Measurements from ENCODE around the gene MVB12B. TPM values are rescaled to one million over a fixed set of nuclear protein-coding genes. Genes with fewer than 3 reads are reported as not detected.
"Not testable (repeated sequence)": the region's sequence is repeated elsewhere in the genome, so short reads cannot be mapped to it uniquely, and the experiment has no call there.

Gene MVB12B
- total RNA-seq, 1 experiment from 2014 or later, result 5.5 TPM

DNA sequence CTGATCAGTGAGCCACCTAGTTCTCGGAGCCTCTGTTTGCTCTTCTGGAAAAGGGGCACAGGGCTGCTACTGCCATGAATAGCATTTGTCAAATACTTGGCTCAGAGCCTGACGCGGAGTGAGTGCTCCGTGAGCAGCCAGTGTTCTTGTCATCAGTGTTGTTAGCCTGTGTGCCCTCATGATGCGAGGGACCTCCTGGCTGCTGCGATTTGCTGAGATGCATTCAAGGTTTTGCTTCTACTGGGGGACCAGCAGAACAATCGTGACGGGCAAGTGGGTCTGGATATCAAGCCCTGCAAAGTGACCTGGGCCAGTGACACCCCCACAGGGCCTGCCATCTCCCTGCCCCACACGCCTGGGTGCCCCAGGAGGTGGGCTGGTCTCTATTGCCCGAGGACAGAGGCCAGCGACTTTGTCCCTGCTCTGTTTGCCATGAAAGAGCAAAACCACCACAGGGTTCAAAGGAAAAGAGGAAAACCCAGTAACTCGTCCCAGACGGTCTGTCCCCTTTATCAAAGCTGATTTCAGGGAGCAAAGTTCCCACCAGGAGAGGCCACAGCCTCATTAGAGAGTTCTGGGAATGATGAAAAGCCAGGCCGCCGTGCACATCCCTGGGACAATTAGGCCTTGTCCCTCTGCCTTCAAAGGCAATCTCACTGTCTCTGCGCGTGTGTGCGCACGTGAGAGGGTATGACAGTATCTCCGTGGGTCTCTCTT lies 200.6 kb downstream of the MVB12B start:
- no peak for DNase-seq (ENCODE audit: extremely low read depth, low read depth)

GRCh38 chr9:126528111-126528510 lies 201.5 kb downstream of the MVB12B start:
- no peak for DNase-seq (ENCODE audit: extremely low read depth, low read depth)

DNA sequence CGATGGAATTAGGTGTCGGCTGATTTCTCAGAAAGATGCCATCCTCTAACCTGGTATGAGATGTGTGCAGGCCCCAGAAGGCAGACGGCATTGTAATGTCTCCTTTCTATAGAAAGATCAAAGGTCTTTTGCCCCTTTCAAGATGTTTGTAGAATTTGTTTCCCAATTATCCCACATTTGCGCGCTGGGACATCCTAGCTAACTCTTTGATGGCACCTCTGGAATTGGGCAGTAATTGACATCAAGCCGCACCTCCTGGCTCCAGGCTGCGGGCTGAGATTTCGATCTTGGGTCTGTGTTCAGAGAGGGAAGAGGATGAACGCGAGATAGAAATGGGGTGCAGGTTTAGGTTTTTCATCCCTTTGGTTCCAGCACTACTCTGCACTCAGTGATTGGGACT lies 202.3 kb downstream of the MVB12B start:
- DNase-seq (ENCODE audit: extremely low read depth, low read depth), result no peak

DNA sequence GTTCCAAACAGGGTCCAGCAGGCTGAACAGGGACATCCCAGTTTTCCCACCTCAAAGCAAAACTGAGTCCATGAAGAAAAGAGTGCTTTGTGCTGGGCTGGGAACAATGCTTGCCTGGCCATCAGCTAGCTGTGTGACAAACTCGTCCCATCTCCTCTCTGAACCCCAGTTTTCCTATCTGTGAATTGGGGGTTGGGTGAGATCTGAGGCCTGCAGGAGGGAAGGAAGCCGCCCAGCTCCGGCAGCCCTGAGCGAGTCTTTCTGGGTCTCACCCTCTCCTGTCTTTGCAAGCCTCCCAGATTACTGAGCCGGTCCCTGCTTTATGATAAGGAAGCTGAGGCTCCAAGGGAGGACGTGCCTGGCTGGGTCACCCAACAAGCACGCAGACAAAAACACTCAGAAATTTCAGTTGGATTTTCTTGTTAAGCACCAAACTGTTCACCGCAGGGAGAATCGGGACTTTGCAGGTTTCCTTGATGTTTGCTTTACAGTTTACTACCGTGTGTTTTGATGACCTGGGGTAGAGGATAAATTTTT lies 204.5 kb downstream of the MVB12B start:
- no peak for DNase-seq (ENCODE audit: extremely low read depth, low read depth)

GRCh38 chr9:126531591-126531990 lies 205.0 kb downstream of the MVB12B start:
- no peak for DNase-seq (ENCODE audit: extremely low read depth, low read depth)

- DNase-seq (ENCODE audit: extremely low read depth, low read depth), result no peak
Observed at GRCh38 chr9:126532019-126532462, 205.4 kb downstream of the MVB12B start.

DNA sequence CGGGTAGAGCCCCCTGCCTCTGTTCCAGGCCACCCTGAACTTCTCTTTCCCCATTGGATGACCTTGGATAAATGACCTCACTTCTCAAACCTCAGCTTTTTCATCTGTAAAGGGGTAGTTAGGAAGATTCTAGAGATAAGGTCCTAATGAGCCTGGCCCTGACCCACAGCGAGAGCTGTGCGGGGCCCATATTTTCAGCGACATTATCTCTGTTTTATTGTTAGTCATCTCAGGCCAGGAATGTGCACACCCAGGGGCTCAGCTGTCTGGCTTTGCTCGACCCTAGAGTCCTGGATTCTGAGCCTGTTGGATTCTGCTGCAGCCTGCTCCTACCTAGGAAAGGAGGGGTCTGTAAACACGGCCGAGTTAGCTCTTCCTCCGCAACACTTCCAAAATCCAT lies 205.9 kb downstream of the MVB12B start:
- no peak for DNase-seq (ENCODE audit: extremely low read depth, low read depth)

GRCh38 chr9:126532951-126533925 lies 206.6 kb downstream of the MVB12B start:
- no peak for DNase-seq (ENCODE audit: extremely low read depth, low read depth)

GRCh38 chr9:126533926-126534310 lies 207.3 kb downstream of the MVB12B start:
- no peak for DNase-seq (ENCODE audit: extremely low read depth, low read depth)

DNA sequence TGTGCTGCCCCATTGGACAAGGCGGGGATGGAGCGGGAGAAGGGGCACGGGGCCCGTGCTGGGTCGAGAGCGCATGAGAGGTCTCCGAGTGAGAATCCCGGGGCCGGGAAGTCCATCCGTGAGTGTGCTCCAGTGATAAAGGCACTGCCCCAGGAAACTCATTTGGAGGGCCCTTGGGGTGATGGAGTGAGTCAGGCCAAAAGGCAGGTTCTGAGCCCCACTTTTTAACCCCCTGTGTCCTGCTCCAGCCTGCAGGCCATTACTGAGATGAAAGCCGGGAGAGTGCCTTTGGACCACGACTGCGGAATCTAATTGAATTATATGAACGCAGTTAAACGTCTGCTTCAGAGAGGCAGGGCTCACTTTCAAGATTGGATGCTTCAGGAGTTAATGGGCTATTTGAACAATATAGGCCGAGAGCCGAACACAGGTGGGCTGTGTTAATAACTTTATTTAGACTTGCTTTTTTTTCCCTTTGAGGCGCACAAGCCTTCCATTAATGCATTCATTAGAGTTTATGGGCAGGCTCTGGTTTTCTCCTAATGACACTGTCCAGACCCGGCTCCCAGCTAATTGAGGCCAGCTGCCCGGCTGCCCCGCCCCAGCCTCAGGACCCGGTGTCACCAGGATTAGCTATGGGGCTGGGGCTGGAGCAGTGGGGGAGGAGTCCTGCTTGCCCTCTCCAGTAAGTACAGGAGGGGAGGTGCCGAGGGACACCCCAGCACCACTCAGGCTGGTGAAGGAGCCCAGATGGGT lies 208.0 kb downstream of the MVB12B start:
- DNase-seq (ENCODE audit: extremely low read depth, low read depth), result no peak

DNA sequence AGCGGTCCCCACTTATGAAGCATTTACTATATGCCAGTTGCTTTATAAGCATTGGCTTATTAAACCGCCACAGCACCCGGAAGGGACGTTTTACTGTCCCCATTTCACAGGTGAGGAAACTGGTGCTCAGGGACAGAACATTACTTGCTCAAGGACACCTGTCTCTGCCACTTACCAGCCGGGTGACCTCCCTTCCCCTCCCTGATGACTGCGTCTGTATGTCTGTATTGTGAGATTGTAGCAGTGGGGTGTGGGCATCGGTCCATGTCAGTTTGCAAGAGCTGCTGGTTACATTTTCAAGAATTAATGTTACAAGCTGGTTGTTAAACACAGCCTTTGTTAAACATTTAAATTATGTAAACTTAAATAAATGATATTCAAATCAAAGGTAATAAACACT lies 209.5 kb downstream of the MVB12B start:
- no peak for DNase-seq (ENCODE audit: extremely low read depth, low read depth)

DNA sequence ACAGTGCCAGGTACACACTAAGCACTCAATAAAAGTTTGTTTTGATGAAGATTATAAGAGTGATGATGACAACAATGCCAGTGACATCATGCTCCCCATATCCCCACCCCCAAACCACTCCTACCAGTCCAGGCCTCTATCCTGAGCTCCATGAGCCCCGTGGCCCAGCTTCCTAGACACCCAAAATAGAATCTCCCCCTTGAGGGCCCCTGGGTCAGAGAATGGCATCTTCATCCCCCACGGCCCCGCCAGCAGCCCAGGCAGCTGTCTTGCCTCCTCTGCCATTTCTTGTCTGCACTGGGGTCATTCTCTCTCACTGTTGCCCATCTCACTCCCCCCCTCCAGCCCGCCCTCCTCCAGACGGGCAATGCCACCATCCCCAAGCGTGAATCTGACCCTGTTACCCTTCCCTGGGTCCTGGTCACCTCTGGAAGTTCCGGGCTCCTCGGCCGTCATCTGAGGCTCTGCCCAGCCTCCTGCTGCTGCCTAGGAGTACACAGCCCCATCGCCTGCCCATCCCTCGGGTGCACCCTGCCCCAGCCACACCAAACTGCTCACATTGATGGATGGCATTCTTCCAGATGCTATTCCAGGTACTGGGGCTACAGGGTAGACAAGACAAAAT lies 210.3 kb downstream of the MVB12B start:
- no peak for DNase-seq (ENCODE audit: extremely low read depth, low read depth)

DNA sequence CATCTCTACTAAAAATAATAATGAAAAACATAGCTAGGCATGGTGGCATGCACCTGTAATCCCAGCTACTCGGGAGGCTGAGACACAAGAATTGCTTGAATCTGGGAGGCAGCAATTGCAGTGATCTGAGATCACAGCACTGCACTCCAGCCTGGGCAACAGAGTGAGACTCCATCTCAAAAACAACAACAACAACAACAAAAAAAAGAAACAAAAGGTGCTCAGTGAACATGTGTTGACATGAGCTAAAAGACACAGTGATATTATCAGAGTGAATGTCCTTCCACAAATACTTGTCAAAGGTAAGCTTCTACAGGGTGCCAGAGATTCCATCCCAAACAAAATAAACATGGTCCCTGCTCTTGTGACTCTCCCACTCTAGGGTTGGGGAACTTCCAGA lies 211.9 kb downstream of the MVB12B start:
- no peak for DNase-seq (ENCODE audit: extremely low read depth, low read depth)

DNA sequence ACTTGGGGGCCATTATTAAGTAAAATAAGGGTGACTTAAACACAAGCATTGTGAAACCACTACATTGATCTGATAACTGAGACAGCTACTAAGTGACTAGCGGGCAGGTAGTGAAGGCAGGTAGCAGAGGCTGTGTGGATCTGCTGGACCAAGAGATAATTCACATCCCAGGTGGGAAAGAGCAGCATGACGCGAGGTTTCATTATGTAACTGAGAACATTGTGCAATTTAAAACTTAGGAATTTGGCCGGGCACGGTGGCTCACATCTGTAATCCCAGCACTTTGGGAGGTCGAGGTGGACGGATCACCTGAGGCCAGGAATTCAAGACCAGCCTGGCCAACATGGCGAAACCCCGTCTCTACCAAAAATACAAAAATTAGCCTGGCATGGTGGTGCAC lies 213.8 kb downstream of the MVB12B start:
- not testable (repeated sequence) for DNase-seq (ENCODE audit: extremely low read depth, low read depth)

DNA sequence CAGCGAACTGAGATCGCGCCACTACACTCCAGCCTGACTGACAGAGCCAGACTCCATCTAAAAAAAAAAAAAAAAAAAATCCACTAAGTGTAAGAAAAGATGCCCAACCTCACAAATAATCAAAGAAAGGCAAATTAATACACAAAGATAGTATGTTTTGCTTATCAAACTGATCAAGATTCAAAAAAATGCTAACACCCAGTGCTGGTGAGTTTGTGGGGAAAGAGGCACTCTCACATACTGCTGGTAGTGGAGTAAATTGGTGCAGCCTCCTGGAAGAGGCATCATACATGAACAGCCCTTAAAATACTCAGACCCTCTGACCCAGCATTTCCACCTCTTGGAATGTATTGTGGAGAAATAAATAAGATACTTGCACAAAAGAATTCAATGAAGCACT lies 216.9 kb downstream of the MVB12B start:
- no peak for DNase-seq (ENCODE audit: extremely low read depth, low read depth)

GRCh38 chr9:126545106-126545505 lies 218.5 kb downstream of the MVB12B start:
- no peak for DNase-seq (ENCODE audit: extremely low read depth, low read depth)

DNA sequence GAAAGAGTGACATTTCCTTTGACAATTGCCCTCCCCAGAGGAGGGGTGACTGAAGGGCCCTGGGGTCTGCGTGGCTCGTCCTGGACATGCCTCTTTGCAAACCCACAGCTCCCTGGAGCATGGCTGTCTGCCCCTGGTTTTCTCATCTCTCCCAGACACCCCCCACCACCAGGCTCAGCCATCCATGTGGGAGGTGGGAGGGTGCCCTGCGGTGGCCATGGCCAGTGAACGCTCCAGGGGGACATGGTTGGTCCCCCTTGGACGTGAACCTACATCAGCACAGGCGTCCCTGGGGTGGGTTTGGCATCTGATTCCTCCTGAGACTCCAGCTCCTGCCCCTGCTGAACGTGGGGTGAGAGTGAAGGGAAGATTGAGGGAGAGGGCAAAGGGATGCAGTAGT lies 219.4 kb downstream of the MVB12B start:
- no peak for DNase-seq (ENCODE audit: extremely low read depth, low read depth)

GRCh38 chr9:126548312-126548711 lies 221.7 kb downstream of the MVB12B start:
- DNase-seq (ENCODE audit: extremely low read depth, low read depth), result no peak

- no peak for DNase-seq (ENCODE audit: extremely low read depth, low read depth)
Observed at GRCh38 chr9:126549246-126550006, 222.8 kb downstream of the MVB12B start.

Data from NCI-H460 (cell line).